ENCODE results near the gene MYDGF. TPM values are rescaled to one million over a fixed set of nuclear protein-coding genes. Genes with fewer than 3 reads are reported as not detected.

MYDGF gene
- total RNA-seq, 1 donor from 2014 or later, result 51.2 TPM

DNA sequence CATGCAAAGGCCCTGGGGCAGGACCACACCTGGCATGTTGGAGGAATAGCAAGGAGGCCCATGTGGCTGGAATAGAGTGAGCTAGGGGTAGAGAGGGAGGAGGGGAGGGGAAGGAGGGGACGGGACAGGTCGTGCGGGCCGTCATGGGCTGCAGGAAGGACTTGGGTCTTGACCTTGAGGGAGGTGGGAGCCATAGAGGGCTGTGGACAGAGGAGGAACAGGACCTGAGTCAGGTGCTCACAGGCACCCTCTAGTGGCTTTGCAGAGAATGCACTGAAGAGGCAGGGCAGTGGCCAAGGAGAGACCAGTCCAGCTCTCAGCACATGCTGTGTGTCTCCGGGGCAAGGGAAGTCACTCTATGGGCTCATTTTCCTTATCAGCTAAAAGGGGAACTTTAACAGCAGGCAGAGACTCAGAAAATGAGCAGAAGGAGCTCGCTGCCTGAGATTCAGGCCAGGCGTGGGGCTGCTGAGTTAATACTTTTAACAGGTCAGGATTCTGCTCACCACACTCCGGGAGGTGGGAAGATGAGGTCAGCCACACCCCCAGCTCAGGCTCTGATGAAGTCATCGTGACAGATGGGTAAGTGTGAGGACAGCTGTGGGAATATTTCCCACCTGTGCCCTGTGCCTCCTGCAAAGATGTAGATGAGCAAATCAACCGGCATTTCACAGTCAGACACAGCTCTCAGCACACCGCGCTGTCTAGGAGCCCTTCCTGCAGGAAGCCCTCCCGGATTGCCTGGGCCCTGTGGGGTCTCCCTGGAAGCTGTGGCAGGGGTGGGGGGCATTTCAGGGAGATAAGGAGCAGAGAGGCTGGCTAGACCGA is 36.8 kb downstream of the MYDGF start:
- Mint-ChIP-seq H3K27me3 (ENCODE audit: low read depth) (peaks cover 3% of the 10 kb centered on the region), H3K4me1 (no peaks in the 10 kb centered on the region), H3K4me3 (no peak overlapping the region), H3K27ac (no peak overlapping the region), H3K9me3 (no peaks in the 10 kb centered on the region), H3K36me3 (no peaks in the 10 kb centered on the region)
- no peak for DNase-seq (ENCODE audit: low spot score in 2 of 2, unreplicated experiment in 2 of 2)
- TF ChIP-seq, protein P1, sequence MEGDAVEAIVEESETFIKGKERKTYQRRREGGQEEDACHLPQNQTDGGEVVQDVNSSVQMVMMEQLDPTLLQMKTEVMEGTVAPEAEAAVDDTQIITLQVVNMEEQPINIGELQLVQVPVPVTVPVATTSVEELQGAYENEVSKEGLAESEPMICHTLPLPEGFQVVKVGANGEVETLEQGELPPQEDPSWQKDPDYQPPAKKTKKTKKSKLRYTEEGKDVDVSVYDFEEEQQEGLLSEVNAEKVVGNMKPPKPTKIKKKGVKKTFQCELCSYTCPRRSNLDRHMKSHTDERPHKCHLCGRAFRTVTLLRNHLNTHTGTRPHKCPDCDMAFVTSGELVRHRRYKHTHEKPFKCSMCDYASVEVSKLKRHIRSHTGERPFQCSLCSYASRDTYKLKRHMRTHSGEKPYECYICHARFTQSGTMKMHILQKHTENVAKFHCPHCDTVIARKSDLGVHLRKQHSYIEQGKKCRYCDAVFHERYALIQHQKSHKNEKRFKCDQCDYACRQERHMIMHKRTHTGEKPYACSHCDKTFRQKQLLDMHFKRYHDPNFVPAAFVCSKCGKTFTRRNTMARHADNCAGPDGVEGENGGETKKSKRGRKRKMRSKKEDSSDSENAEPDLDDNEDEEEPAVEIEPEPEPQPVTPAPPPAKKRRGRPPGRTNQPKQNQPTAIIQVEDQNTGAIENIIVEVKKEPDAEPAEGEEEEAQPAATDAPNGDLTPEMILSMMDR (IDR thresholded peaks at IDR 0.05; ENCODE audit: unreplicated experiment), result peak; percentile 50

DNA sequence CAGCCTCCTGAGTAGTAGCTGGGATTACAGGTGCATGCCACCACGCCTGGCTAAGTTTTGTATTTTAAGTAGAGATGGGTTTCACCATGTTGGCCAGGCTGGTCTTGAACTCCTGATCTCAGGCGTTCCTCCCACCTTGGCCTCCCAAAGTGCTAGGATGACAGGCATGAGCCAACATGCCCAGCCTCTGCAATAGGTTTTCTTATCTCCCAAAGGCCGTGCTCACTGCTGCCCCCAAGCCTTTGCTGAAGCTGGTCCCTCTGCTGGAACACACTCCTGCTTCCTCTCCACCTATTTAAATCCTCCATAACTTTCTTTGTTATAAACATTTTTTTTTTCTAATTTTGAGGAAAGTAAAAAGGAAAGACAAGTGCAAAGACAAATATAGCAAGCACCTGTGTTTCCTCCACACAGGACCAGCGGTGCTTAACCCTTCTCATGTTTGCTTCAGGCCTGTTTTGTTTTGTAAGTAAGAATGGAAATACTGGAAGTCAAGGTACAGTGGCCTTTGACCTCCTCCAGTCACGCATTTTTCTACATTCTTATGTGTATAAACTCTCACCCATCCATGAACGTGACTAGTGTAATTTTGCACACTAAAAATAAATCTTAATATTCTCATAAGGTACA is 45.3 kb downstream of the MYDGF start:
- Mint-ChIP-seq H3K27ac (no peak overlapping the region), H3K4me1 (peaks cover 6% of the 10 kb centered on the region), H3K36me3 (no peaks in the 10 kb centered on the region), H3K27me3 (ENCODE audit: low read depth) (no peaks in the 10 kb centered on the region), H3K9me3 (no peaks in the 10 kb centered on the region), H3K4me3 (no peak overlapping the region)
- DNase-seq (ENCODE audit: low spot score in 2 of 2, unreplicated experiment in 2 of 2), result no peak
- TF ChIP-seq, protein P1 (IDR thresholded peaks at IDR 0.05; ENCODE audit: unreplicated experiment), result no peak

DNA sequence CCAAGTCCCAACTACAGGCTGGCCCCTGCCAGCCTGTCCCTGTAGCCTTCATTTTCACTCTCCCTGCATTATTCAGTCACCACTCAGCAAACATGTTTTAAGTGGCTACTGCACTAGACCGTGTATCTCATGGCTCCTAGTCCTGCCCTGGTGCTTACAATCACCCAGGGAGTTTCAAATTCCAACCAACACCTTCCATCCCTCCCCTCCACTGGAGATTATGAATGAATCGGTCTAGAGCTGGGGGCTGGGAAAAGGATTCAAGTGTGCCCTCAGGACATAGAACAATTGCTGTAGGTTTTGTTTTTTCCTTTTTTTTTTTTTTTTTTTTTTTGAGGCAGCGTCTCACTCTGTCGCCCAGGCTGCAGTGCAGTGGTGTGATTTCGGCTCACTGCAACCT is 45.8 kb downstream of the MYDGF start:
- H3K36me3 Mint-ChIP-seq, result no peaks in the 10 kb centered on the region
- H3K4me3 Mint-ChIP-seq, result no peak overlapping the region
- H3K27me3 Mint-ChIP-seq (ENCODE audit: low read depth), result peaks cover 2% of the 10 kb centered on the region
- TF ChIP-seq, protein P1 (IDR thresholded peaks at IDR 0.05; ENCODE audit: unreplicated experiment), result no peak
- H3K27ac Mint-ChIP-seq, result peak overlapping the region; percentile 31
- no peaks in the 10 kb centered on the region for H3K9me3 Mint-ChIP-seq
- H3K4me1 Mint-ChIP-seq, result peaks cover 6% of the 10 kb centered on the region
- no peak for DNase-seq (ENCODE audit: low spot score in 2 of 2, unreplicated experiment in 2 of 2)

DNA sequence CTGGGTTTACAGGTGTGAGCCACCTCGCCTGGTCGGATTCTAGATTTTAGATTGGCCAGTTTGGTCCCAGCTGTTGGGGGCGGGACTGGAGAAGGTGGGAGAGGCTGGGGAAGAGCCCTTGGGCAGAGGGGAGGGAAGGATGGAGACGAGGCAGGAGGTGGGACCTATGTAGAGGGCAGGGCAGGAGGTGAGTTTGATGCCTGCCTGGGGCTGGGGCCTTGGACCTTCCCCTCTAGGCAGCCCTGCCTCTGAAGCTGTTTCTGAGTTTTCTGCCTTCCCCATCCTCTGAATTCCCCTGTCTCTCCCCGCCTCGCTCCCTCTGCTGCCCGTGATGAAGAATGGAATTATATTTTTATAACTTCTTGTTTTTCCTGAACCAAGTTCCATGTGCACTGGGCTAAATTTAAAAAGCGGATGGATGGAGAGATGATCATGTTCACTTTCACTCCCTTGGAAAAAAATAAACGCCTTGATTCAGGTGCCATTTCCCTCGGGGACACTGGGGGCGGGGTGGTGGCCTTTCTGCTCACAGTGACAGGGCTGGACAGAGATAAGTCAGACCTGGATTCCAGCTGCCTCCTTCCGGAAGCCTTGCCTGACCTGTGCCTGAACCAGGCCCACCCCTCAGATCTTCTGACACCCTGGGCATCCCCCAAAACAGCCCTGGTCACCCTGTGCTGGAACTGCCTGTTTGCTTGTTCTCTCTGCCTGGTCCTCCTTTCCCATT is 47.3 kb downstream of the MYDGF start:
- TF ChIP-seq, protein P1 (IDR thresholded peaks at IDR 0.05; ENCODE audit: unreplicated experiment), result no peak
- Mint-ChIP-seq H3K4me1 (peaks cover 6% of the 10 kb centered on the region), H3K27me3 (ENCODE audit: low read depth) (peaks cover 7% of the 10 kb centered on the region), H3K27ac (no peak overlapping the region), H3K9me3 (no peaks in the 10 kb centered on the region), H3K36me3 (no peaks in the 10 kb centered on the region), H3K4me3 (no peak overlapping the region)
- DNase-seq (ENCODE audit: low spot score in 2 of 2, unreplicated experiment in 2 of 2), result no peak

DNA sequence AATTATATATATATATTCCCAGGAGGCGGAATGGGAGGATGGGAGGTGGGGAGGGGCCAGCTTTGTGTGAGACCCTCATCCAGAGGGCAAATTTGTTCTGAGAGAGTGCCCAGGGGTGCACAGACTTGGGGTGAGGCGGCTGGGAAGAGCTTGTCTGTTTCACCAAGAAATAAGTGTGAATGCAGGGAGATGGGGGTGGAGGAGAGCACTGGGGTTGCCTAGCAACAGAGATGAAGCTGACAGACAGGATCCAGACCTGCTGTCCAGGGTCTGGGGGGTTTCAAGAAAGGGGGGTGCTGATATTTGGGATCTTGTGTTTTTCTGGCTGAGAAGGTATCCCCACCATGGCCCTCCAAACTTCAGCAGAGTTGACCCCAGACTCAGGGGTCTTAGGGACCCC is 49.5 kb downstream of the MYDGF start:
- peaks cover 6% of the 10 kb centered on the region for H3K4me1 Mint-ChIP-seq
- H3K4me3 Mint-ChIP-seq, result no peak overlapping the region
- peaks cover 12% of the 10 kb centered on the region for H3K27me3 Mint-ChIP-seq (ENCODE audit: low read depth)
- H3K9me3 Mint-ChIP-seq, result no peaks in the 10 kb centered on the region
- DNase-seq (ENCODE audit: low spot score in 2 of 2, unreplicated experiment in 2 of 2), result no peak
- H3K27ac Mint-ChIP-seq, result no peak overlapping the region
- no peaks in the 10 kb centered on the region for H3K36me3 Mint-ChIP-seq
- TF ChIP-seq, protein P1 (IDR thresholded peaks at IDR 0.05; ENCODE audit: unreplicated experiment), result no peak

All from mesothelial cell of epicardium (in vitro differentiated cells).